Germinal center (tissue), 1 donor: Measurements from ENCODE around the gene SETD9.

ENCODE experiments used
- DNase-seq: peaks from one replicate; pipeline ENCODE4 v3.0.0; 2012; ENCODE audit warnings: mixed read lengths, low spot score

Gene SETD9, protein sequence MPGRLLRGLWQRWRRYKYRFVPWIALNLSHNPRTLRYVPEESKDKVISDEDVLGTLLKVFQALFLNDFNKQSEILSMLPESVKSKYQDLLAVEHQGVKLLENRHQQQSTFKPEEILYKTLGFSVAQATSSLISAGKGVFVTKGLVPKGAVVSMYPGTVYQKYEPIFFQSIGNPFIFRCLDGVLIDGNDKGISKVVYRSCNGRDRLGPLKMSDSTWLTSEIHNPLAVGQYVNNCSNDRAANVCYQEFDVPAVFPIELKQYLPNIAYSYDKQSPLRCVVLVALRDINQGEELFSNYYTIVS

DNA sequence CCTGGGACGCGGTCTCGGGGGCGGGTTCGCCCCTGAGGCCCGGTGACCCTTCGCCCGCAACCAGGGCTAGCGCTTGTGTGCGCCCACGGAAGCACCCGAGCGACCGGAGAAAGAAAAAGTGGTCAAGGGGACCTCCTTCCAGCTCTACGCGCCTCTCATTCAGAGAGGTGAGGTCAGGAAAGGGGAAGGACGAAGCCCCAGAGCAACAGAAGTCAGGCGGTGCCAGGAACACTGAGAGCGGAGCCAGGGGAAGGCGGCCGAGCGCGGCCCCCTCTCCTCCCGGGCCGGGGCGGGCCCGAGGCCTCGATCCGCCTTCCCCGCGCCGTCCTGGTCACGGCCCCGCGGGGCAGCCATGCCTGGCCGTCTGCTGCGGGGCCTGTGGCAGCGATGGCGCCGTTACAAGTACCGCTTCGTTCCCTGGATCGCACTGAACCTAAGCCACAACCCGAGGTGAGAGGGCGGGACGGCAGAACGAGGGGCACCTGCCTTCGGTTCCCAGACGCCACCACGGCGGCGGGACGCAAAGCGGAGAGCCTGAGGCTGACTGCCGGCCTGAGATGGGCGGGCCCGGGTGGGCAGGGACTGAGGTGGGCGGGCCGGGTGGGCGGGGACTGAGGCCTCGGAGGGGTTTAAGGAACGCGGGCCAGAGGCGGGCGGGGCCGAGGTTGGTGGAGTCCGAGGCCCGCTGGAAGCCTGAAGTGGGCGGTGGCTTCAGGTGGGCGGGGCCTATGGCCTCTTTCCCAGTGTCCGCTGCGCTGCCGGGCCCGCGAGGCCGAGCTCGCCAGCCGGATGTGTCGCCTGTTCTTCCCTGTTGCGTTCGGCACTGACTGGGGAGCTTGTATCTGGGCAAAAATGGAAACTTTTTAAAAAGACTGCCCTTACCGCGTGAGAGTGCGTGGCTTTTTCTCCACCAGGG lies at the start of gene SETD9:
Gene SETD9 (plus strand): TSS at position 303 of the 916 bp plus-strand sequence. CDS start 50 bp downstream, at position 353.
- DNase-seq: peak; percentile 98

DNA sequence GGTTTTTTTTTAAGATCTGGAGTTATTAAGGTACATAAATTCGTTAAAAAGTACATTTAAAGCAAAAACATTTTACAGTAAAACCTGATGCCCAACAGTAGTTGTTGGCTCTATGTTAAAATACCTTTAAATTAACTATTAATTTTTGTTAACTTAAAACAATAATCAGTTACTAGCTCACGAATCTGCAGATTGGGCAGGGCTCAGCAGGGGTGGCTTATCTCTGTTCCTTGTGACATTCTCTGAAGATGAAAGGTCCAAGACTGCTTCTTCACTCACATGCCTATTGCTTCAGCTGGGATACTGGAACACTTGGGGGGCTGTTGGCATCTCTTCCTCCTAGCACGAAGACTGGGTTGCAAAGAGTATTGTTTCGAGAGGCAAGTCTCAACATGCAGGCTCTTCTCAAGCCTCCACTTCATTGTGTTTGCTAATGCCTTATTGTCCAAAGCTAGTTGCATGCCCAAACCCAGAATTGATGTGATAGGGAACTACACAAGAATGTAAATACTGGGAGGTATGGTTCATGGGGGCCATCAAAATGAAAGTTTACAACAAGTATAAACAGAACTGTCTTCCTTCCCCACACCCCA lies 47.4 kb upstream of the SETD9 start:
- no peak for DNase-seq

GRCh38 chr5:56862909-56863308 lies 46.5 kb upstream of the SETD9 start:
- no peak for DNase-seq

DNA sequence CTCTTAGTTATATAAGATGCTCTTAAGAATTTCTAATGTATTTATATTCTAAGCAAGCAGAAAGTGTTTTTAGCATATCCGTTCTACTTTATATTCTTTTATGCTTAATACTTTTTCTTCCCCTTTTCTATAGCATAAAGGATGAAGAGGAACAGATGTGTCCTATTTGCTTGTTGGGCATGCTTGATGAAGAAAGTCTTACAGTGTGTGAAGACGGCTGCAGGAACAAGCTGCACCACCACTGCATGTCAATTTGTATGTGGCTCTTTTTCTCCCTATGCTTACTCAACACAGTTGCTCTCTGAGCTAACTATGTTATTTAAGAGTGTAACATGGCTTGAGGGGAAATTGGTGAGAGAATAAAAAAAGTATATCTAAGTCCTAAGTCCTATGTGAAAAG lies 37.6 kb upstream of the SETD9 start:
- DNase-seq: peak; percentile 19

GRCh38 chr5:56873056-56873455 lies 36.3 kb upstream of the SETD9 start:
- DNase-seq: no peak

DNA sequence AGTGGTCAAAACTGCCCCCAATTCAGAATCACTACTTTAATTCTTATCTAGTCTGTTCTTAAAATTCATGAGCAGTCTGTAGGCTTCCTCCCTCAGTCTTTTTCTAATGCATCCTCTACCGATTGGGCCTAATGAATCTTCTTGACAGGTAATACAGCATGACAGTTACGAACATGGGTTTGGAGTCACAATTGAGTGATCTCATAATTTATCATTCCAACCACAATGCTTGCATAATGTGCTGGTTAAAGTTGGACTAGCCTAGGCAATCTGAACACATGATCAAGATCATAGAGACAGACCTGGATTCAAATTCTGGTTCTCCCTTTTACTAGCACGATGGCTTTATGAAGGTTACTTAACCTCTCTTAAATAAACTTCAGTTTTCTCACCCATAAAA lies 33.1 kb upstream of the SETD9 start:
- DNase-seq: no peak

- no peak for DNase-seq
Observed at GRCh38 chr5:56881571-56881970, 27.8 kb upstream of the SETD9 start.

DNA sequence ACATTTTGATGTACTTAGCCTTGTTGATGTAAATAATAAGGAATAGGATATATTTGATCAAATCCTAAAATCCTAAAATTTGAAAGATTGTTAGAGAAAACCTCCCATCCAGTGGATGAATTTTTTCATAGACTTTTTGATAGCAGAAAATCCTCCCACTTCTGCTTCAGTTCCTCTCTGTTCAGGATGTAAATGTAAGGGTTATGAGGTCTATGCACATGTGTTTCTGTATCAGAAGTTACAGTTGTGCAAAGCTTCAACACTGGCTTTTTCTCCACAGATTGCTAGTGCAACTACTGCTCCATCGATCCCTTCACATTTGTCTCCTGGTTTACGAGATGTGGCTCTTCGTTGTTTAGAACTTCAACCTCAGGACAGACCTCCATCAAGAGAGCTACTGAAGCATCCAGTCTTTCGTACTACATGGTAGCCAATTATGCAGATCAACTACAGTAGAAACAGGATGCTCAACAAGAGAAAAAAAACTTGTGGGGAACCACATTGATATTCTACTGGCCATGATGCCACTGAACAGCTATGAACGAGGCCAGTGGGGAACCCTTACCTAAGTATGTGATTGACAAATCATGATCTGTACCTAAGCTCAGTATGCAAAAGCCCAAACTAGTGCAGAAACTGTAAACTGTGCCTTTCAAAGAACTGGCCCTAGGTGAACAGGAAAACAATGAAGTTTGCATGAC lies 16.0 kb upstream of the SETD9 start:
- no peak for DNase-seq

- no peak for DNase-seq
Observed at GRCh38 chr5:56896763-56897162, 12.6 kb upstream of the SETD9 start.

DNA sequence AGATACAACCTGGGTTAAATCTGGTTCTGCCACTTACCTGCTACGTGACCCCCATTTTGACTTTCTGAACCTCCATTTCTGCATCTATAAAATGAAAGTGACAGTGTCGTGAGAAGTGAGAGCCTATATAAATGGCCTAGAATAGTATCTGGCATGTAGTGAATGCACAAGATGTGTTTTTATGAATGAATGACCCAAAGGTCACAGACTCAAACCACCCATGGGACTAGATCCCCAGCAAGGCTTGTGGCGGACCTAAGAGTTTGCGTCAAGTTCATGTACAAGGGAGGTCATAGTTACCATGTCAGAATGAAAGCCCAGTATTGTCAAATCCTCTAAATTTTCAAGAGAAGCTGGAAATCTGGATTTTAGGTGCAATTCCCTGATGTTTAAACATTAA lies 11.2 kb upstream of the SETD9 start:
- no peak for DNase-seq

DNA sequence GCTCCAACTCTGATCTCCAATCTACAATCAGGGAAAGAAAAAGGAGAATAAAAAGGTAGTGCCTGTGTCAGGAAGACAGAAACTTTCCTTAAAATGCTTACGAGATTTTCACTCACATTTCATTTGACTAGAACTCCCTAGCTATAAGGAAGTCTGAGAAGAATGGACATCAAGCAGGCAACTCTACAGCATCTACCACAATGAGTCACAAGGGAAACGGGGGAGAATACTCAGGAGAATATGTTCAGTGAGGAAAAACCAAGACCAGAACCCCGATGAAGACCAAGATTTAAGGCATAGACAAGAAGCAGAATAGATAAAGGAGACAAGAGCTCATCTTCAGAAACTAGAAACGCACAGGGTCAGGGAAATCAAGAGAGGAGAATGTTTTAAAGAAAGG lies 9.0 kb upstream of the SETD9 start:
- DNase-seq: no peak

DNA sequence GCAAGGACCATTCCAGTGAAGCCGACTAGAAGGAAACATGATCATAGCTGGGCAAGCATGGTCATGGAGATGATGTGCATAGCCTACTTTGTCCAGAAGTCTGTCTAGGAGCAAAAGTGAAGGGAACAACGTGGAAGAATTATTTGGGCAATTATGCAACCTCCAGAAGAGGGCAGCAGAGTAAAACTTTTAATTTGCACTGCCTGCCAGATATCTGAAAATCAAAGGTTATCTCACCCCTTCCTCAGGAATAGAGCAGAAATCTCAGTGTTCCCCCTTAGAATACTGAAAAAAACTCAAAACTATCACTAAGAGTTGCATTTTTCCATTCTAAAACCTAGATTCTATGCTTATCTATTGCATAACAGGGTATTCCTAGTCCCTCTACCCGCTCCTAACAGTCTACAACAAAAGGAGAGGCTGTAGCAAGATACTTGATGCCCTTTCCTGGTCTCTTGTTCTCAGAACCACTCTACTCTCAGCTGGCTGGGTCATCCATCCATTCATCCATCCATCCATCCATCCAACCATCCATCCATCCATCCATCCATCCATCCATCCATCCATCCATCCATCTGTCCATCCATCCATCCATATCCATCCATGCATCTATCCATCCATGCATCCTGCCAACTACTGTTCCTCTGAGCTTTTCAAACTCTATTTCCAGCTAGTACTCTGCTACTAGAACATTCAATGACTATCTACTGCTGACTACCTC lies 8.4 kb upstream of the SETD9 start:
- DNase-seq: peak; percentile 45

DNA sequence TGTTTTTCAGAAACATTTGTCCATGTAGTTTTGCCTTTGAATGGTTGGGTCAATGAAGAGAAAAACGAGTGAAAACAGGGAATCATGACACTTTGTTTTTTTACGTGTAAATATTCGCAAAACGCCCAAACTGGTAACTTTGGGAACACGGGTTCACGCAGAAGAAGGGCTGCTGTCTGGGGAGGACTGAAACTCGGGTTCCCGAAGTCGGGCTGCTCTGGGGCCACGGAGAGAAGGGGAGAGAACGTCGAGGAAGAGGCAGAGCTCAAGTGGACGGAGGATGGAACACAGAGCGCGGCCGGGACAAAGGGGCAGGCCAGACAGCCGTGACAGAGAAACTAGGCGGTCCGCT lies 478 bp upstream of the SETD9 start:
- no peak for DNase-seq

GRCh38 chr5:56910210-56910965 lies 992 bp downstream of the SETD9 start:
- no peak for DNase-seq

DNA sequence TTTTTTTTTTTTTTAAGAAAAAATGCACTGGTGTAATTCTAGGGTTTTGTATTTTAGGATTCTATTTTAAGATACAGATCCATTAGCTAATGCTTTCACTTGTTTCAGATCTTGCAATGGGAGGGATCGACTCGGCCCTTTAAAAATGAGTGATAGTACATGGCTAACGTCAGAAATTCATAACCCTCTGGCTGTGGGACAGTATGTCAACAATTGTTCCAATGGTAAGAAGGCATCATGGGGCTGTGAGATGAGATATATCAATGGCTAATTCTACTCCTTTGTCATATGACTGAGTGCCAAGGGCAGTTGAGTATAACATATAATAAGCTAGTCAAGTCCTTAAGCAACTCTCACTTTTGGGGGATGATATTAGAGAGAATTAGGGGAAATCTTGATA lies 4.4 kb downstream of the SETD9 start:
- DNase-seq: no peak

DNA sequence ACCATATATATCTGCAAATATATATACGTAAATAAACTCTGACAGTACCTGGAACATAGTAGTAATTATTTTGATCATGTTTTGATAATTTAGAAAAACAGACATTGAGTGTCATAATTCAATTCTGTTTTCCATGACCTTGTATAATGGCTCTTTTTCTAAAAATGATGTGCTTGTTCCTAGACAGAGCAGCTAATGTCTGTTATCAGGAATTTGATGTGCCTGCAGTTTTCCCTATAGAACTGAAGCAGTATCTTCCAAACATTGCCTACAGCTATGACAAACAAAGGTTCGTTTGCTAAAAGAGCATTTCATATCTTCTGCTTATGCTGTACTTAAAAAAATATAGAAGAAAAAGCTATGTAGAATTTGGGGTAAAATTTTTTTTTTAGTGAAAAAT lies 5.3 kb downstream of the SETD9 start:
- no peak for DNase-seq

- DNase-seq: no peak
Observed at GRCh38 chr5:56917534-56917933, 8.1 kb downstream of the SETD9 start.

DNA sequence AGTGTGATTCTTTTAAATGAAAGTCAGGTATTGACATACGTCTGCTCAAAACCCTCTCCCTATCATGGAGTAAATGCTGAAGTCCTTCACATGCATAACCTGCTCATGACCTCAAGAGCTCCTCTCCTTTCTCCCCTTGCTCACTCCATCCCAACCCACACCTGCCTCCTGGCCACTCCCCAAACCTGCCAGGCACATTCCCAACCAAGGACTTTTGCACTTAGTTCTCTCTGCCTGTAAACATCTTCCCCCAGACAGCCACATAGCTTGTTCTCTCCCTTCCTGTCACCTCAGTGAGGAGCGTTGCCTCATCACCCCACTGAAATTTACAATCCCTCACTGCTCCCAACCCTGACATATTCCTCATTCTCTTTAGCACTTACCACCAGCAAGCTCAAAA lies 8.7 kb downstream of the SETD9 start:
- DNase-seq: no peak

- DNase-seq: no peak
Observed at GRCh38 chr5:56919942-56920662, 10.7 kb downstream of the SETD9 start.

DNA sequence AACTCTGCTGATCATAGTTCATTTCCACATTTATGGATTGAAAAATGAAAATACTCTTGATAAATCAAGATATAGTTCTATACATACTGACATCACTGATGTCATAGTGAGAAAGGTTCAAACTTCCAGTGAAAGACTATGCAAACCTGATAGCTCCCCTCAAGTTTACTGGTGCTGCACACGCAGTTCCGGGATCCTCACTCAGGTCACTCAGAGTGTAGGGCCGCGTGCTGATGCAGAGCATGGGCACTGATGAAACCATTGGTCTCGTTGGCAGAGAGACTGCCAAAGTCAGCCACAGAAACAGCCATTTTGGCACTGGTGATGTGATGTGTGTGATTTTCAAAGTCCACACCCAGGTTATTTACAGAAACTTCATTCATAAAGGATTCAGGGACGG lies 13.5 kb downstream of the SETD9 start:
- no peak for DNase-seq
